ENCODE data around the gene PRKG1.

PRKG1 gene

DNA sequence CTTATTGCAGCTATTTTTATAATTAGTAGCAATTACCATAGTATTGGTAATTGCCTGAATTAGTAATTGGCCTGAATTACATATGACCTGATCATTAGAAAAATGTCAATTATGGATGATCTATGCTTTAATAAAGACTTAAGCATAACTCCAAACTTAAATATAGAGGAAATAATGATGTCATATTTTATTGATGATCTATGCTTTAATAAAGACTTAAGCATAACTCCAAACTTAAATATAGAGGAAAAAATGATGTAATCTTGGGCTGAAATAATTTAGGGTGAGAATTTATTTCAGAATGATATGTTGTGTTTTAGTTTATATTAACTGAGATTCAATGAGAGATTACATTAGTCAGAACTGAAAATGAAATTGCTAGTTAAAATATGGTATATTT, 973.8 kb downstream of the PRKG1 start:
- no peaks in the 10 kb centered on the region for H3K4me1 ChIP-seq (ENCODE audit: low read length)
- H3K79me2 ChIP-seq (ENCODE audit: low read length), result no peaks in the 10 kb centered on the region
- H2AFZ ChIP-seq (ENCODE audit: low read depth, low read length), result no peak overlapping the region
- TF ChIP-seq EZH2phosphoT487 (IDR thresholded peaks at IDR 0.05; ENCODE audit: low read depth) (no peak), CTCF (IDR thresholded peaks at IDR 0.05; ENCODE audit: low read depth, low read length) (no peak)
- no peak overlapping the region for H3K27ac ChIP-seq (ENCODE audit: low read length)
- H3K9ac ChIP-seq (ENCODE audit: low read length), result no peak overlapping the region
- no peaks in the 10 kb centered on the region for H3K9me3 ChIP-seq (ENCODE audit: insufficient read depth, low read length)
- no peak overlapping the region for H3K4me3 ChIP-seq (ENCODE audit: low read length)
- no peak overlapping the region for H3K4me2 ChIP-seq (ENCODE audit: low read length)
- no peaks in the 10 kb centered on the region for H4K20me1 ChIP-seq (ENCODE audit: insufficient read depth, low read length)
- H3K27me3 ChIP-seq (ENCODE audit: low read depth, low read length), result no peaks in the 10 kb centered on the region
- no peaks in the 10 kb centered on the region for H3K36me3 ChIP-seq (replicated peaks; ENCODE audit: low read depth, low read length)

GRCh38 chr10:52050429-52051047, 976.3 kb downstream of the PRKG1 start:
- H3K27ac ChIP-seq (ENCODE audit: low read length), result no peak overlapping the region
- H3K9ac ChIP-seq (ENCODE audit: low read length), result no peak overlapping the region
- TF ChIP-seq CTCF (IDR thresholded peaks at IDR 0.05; ENCODE audit: low read depth, low read length) (no peak), EZH2phosphoT487 (IDR thresholded peaks at IDR 0.05; ENCODE audit: low read depth) (no peak)
- no peaks in the 10 kb centered on the region for H3K4me1 ChIP-seq (ENCODE audit: low read length)
- no peaks in the 10 kb centered on the region for H3K79me2 ChIP-seq (ENCODE audit: low read length)
- no peak overlapping the region for H2AFZ ChIP-seq (ENCODE audit: low read depth, low read length)
- H4K20me1 ChIP-seq (ENCODE audit: insufficient read depth, low read length), result no peaks in the 10 kb centered on the region
- no peaks in the 10 kb centered on the region for H3K9me3 ChIP-seq (ENCODE audit: insufficient read depth, low read length)
- no peaks in the 10 kb centered on the region for H3K36me3 ChIP-seq (replicated peaks; ENCODE audit: low read depth, low read length)
- H3K4me2 ChIP-seq (ENCODE audit: low read length), result no peak overlapping the region
- H3K27me3 ChIP-seq (ENCODE audit: low read depth, low read length), result no peaks in the 10 kb centered on the region
- H3K4me3 ChIP-seq (ENCODE audit: low read length), result no peak overlapping the region

DNA sequence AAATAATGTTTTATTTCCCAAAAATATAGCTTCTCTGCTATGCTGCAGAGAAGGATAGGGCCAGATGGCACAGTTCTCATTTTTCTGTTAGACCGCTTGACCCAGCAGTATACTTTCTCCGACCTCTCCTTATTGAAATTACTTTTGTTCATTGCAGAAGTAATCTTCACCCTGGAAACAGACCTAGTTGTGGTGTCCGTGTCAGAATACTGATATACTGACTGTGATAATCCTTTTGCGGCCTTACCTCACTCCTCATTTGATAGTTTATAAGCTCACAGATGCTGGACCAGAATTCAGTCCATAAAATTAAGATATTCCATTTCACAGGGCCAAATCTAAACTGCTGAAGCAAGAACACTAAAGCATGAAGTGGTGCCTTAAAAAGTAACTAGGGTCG, 979.2 kb downstream of the PRKG1 start:
- H3K4me3 ChIP-seq (ENCODE audit: low read length), result no peak overlapping the region
- H3K36me3 ChIP-seq (replicated peaks; ENCODE audit: low read depth, low read length), result no peaks in the 10 kb centered on the region
- H3K4me2 ChIP-seq (ENCODE audit: low read length), result no peak overlapping the region
- no peak overlapping the region for H3K27ac ChIP-seq (ENCODE audit: low read length)
- H4K20me1 ChIP-seq (ENCODE audit: insufficient read depth, low read length), result no peaks in the 10 kb centered on the region
- H3K9ac ChIP-seq (ENCODE audit: low read length), result no peak overlapping the region
- no peaks in the 10 kb centered on the region for H3K4me1 ChIP-seq (ENCODE audit: low read length)
- no peak for TF ChIP-seq EZH2phosphoT487 (IDR thresholded peaks at IDR 0.05; ENCODE audit: low read depth)
- no peak for TF ChIP-seq CTCF (IDR thresholded peaks at IDR 0.05; ENCODE audit: low read depth, low read length)
- no peaks in the 10 kb centered on the region for H3K27me3 ChIP-seq (ENCODE audit: low read depth, low read length)
- H2AFZ ChIP-seq (ENCODE audit: low read depth, low read length), result no peak overlapping the region
- H3K79me2 ChIP-seq (ENCODE audit: low read length), result no peaks in the 10 kb centered on the region
- no peaks in the 10 kb centered on the region for H3K9me3 ChIP-seq (ENCODE audit: insufficient read depth, low read length)

DNA sequence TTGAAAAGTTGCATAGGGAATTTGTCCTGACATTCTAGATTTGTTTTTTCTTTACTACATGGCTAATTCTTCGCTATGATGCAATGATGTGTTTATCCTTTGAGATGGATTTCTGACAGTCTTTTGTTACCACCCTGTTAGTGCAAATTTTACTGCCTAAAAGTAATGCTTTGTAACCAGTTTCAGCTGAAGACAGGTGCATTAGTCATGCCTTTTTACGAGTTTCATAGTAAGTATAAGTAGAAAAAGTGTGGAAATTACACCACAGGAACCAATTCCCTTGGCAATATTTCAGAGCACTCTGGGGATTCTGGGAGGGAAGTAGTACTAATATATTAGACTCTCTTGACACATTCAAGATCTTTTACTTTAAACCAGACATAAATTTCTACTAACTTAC, 982.0 kb downstream of the PRKG1 start:
- Histone ChIP-seq H3K9ac (ENCODE audit: low read length) (no peak overlapping the region), H3K27ac (ENCODE audit: low read length) (no peak overlapping the region), H3K27me3 (ENCODE audit: low read depth, low read length) (no peaks in the 10 kb centered on the region), H3K9me3 (ENCODE audit: insufficient read depth, low read length) (no peaks in the 10 kb centered on the region), H3K4me2 (ENCODE audit: low read length) (no peak overlapping the region), H3K4me3 (ENCODE audit: low read length) (no peak overlapping the region), H2AFZ (ENCODE audit: low read depth, low read length) (no peak overlapping the region), H3K79me2 (ENCODE audit: low read length) (no peaks in the 10 kb centered on the region), H4K20me1 (ENCODE audit: insufficient read depth, low read length) (no peaks in the 10 kb centered on the region), H3K4me1 (ENCODE audit: low read length) (no peaks in the 10 kb centered on the region), H3K36me3 (replicated peaks; ENCODE audit: low read depth, low read length) (no peaks in the 10 kb centered on the region)
- TF ChIP-seq EZH2phosphoT487 (IDR thresholded peaks at IDR 0.05; ENCODE audit: low read depth), result no peak
- TF ChIP-seq CTCF (IDR thresholded peaks at IDR 0.05; ENCODE audit: low read depth, low read length), result no peak

Data from OCI-LY3 (cell line).